Testis (tissue), 3 donors: ENCODE data around the gene SLC24A3. TPM values are rescaled to one million over a fixed set of nuclear protein-coding genes. Genes with fewer than 3 reads are reported as not detected.

ENCODE experiments used
- DNase-seq: peaks from one replicate; pipeline ENCODE4 v3.0.0-alpha.2; 2019
- H3K27ac ChIP-seq, 2 donors: fragments of 200-600 bp; sonication (generic); one replicate each; pipeline ENCODE4 v1.5.1; 2019
- H3K27me3 ChIP-seq: fragments of 200-600 bp; sonication (generic); one replicate; pipeline ENCODE4 v1.5.1; 2019
- H3K36me3 ChIP-seq: fragments of 200-600 bp; sonication (generic); one replicate; pipeline ENCODE4 v1.5.1; 2017; ENCODE audit warnings: low read depth; ENCODE audit errors: missing control alignments
- H3K4me1 ChIP-seq: fragments of 200-600 bp; sonication (generic); one replicate; pipeline ENCODE4 v1.5.1; 2019
- H3K4me3 ChIP-seq, 2 donors: fragments of 200-600 bp; sonication (generic); one replicate each; pipeline ENCODE4 v1.5.1; 2017 to 2019
- H3K9me3 ChIP-seq: fragments of 200-600 bp; sonication (generic); one replicate; pipeline ENCODE4 v1.5.1; 2017
- CTCF ChIP-seq, 3 experiments: fragments of 450-650 bp in 2 of 3; fragments of 200-600 bp in 1 of 3; sonication (generic) in 1 of 3; IDR thresholded peaks; one replicate each; pipeline ENCODE4 v1.5.1; 2016 to 2019; ENCODE audit warnings: antibody characterized with exemption in 3 of 3, mild to moderate bottlenecking in 2 of 3, moderate library complexity in 1 of 3
- POLR2A ChIP-seq: fragments of 450-650 bp; IDR thresholded peaks from one replicate; pipeline ENCODE4 v1.6.1; 2017; ENCODE audit warnings: antibody characterized with exemption, mild to moderate bottlenecking, moderate library complexity
- WGBS, 2 donors: methylation state at CpG; one replicate each; pipeline ENCODE4 v1.1.5; 2018; 5-methylcytosine and 5-hydroxymethylcytosine counted together
- intact Hi-C: fragments of 100-400 bp; cut with DNase I; formaldehyde crosslinking; loops from one replicate; pipeline ENCODE4 v1.15.1; 2023; ENCODE audit warnings: low total_unique reads
- polyA plus RNA-seq: library from polyadenylated mRNA; stranded (reverse); fragments of 350-450 nt; fragmentation: Illumina TruSeq; extraction: RNeasy Lipid Tissue Mini Kit (QIAGEN cat#74804); gene quantifications from one replicate; pipeline ENCODE4 v1.2.3, GENCODE V29; 2014; ENCODE audit warnings: low read depth, low replicate concordance; ENCODE audit not compliant: insufficient read depth
- total RNA-seq, 2 donors: library from RNA; depleted of rRNA; stranded (reverse); fragments of >200 nt; gene quantifications; one replicate each; pipeline ENCODE4 v1.2.3, GENCODE V29; 2016

SLC24A3 gene
- total and polyA plus RNA-seq, 3 donors from 2014 or later: 2.4 to 4.5 (median 3.8) TPM

GRCh38 chr20:19256085-19256484 is 43.6 kb downstream of the SLC24A3 start:
- H3K4me3 ChIP-seq: no peak overlapping the region
- H3K27me3 ChIP-seq: no peaks in the 10 kb centered on the region
- H3K4me1 ChIP-seq: no peaks in the 10 kb centered on the region
- 92 to 95% methylated on average over 2 of the region's 2 CpGs for WGBS, 2 donors
- TF ChIP-seq POLR2A: no peak
- no peak for TF ChIP-seq CTCF (IDR thresholded peaks at IDR 0.05)
- no peak overlapping the region for H3K27ac ChIP-seq
- no peak for DNase-seq
- no peaks in the 10 kb centered on the region for H3K9me3 ChIP-seq
- intact Hi-C loops: no loop called here
- H3K36me3 ChIP-seq: no peaks in the 10 kb centered on the region

GRCh38 chr20:19256906-19257595 is 44.6 kb downstream of the SLC24A3 start:
- TF ChIP-seq CTCF (IDR thresholded peaks at IDR 0.05) (no peak), POLR2A (no peak)
- 62 to 78% methylated on average over 11 of the region's 11 CpGs for whole genome bisulfite sequencing, 2 donors

GRCh38 chr20:19257865-19258264 is 45.4 kb downstream of the SLC24A3 start:
- peaks cover under 1% of the 10 kb centered on the region for H3K4me1 ChIP-seq
- H3K4me3 ChIP-seq: no peak overlapping the region
- no peaks in the 10 kb centered on the region for H3K9me3 ChIP-seq
- H3K36me3 ChIP-seq: no peaks in the 10 kb centered on the region
- TF ChIP-seq POLR2A: no peak
- no peak for TF ChIP-seq CTCF (IDR thresholded peaks at IDR 0.05)
- 79 to 82% methylated on average over 6 of the region's 6 CpGs for WGBS, 2 donors
- DNase-seq: no peak
- intact Hi-C loops: no loop called here
- no peak overlapping the region for H3K27ac ChIP-seq
- no peaks in the 10 kb centered on the region for H3K27me3 ChIP-seq

More at GRCh38 chr20:19256906-19257595, 44.6 kb downstream of the SLC24A3 start:
- Histone ChIP-seq H3K4me1 (no peaks in the 10 kb centered on the region), H3K27me3 (no peaks in the 10 kb centered on the region), H3K36me3 (no peaks in the 10 kb centered on the region), H3K27ac (no peak overlapping the region), H3K4me3 (no peak overlapping the region), H3K9me3 (no peaks in the 10 kb centered on the region)
- no peak for DNase-seq
- intact Hi-C loops: no loop called here

GRCh38 chr20:19259141-19259591 is 46.7 kb downstream of the SLC24A3 start:
- Histone ChIP-seq H3K9me3 (no peaks in the 10 kb centered on the region), H3K27me3 (no peaks in the 10 kb centered on the region), H3K36me3 (no peaks in the 10 kb centered on the region), H3K4me1 (peaks cover 6% of the 10 kb centered on the region), H3K4me3 (no peak overlapping the region), H3K27ac (no peak overlapping the region)
- intact Hi-C loops: no loop called here
- DNase-seq: no peak
- TF ChIP-seq CTCF (IDR thresholded peaks at IDR 0.05): no peak
- no peak for TF ChIP-seq POLR2A
- 90% methylated on average over 5 to 7 of the region's 7 CpGs for WGBS, 2 donors
